H1 (cell line): ENCODE measurements around the gene HDC. TPM values are rescaled to one million over a fixed set of nuclear protein-coding genes. Genes with fewer than 3 reads are reported as not detected.

Experiments used
- CTCF ChIA-PET: fragments of 300-600 bp; sonication (Branson Sonifier 250); formaldehyde crosslinking; loops from one replicate; lab custom pipeline; 2021; ENCODE audit not compliant: partially characterized antibody; lab: Charles Lee
- POLR2A ChIA-PET: fragments of 300-600 bp; sonication (Branson Sonifier 250); formaldehyde crosslinking; loops from one replicate; lab custom pipeline; 2021; ENCODE audit warnings: inconsistent platforms; ENCODE audit not compliant: partially characterized antibody; lab: Charles Lee
- DNase-seq, 2 experiments: peaks; one replicate each; pipeline versions ENCODE4 v3.0.0 to v3.0.0-alpha.2; 2010 to 2022; ENCODE audit warnings: low spot score in 2 of 2, low read depth in 1 of 2, mixed read lengths in 1 of 2
- FAIRE-seq: peaks from 2 replicates; lab custom pipeline; 2011; peaks lifted over from hg19 to GRCh38; lab: Jason Lieb, UNC
- H2AFZ ChIP-seq: 2 replicates; pipeline ENCODE4 v1.8.1; 2012; ENCODE audit warnings: low read length, inconsistent platforms
- H2AK5ac ChIP-seq: 2 replicates; pipeline ENCODE4 v1.6.1; 2013; ENCODE audit warnings: low read depth, low read length
- H2BK120ac ChIP-seq: replicated peaks from 2 replicates; pipeline ENCODE3; 2013; ENCODE audit warnings: low read depth, low read length, inconsistent platforms
- H2BK12ac ChIP-seq: 2 replicates; pipeline ENCODE4 v1.6.1; 2013; ENCODE audit warnings: low read depth, low read length
- H2BK15ac ChIP-seq: 2 replicates; pipeline ENCODE4 v1.6.1; 2013; ENCODE audit warnings: low read length
- H2BK20ac ChIP-seq: 2 replicates; pipeline ENCODE4 v1.6.1; 2013; ENCODE audit warnings: low read length
- H2BK5ac ChIP-seq: 2 replicates; pipeline ENCODE4 v1.6.1; 2013; ENCODE audit warnings: low read depth, low read length
- H3K14ac ChIP-seq: 2 replicates; pipeline ENCODE4 v1.6.1; 2013; ENCODE audit warnings: inconsistent platforms; ENCODE audit not compliant: insufficient read length
- H3K18ac ChIP-seq: 2 replicates; pipeline ENCODE4 v1.6.1; 2013; ENCODE audit warnings: low read length; ENCODE audit errors: extremely low read depth
- H3K23ac ChIP-seq: 2 replicates; pipeline ENCODE4 v1.6.1; 2013; ENCODE audit warnings: inconsistent platforms; ENCODE audit not compliant: insufficient read length
- H3K23me2 ChIP-seq: 2 replicates; pipeline ENCODE4 v1.6.1; 2013; ENCODE audit warnings: low read depth, low read length
- H3K27ac ChIP-seq: 2 replicates; pipeline ENCODE4 v1.6.1; 2011; ENCODE audit warnings: low read depth, low read length, inconsistent platforms
- H3K27me3 ChIP-seq, 4 experiments: replicated peaks in 1 of 4; 1 replicate in 1 of 4; 2 replicates in 3 of 4; pipeline versions ENCODE4 v1.6.1 to v1.8.1; 2011 to 2013; ENCODE audit warnings: low read length in 3 of 4, mild to moderate bottlenecking in 3 of 4, inconsistent platforms in 2 of 4, mixed read lengths in 2 of 4, moderate library complexity in 1 of 4; ENCODE audit not compliant: control insufficient read depth in 3 of 4, insufficient read depth in 3 of 4; ENCODE audit errors: extremely low read depth in 1 of 4
- H3K36me3 ChIP-seq, 4 experiments: 2 replicates each; pipeline versions ENCODE4 v1.6.1 to v1.8.1; 2011 to 2013; ENCODE audit warnings: mild to moderate bottlenecking in 4 of 4, low read length in 3 of 4, moderate library complexity in 2 of 4, control low read depth in 1 of 4, inconsistent platforms in 1 of 4; ENCODE audit not compliant: insufficient read depth in 4 of 4, control insufficient read depth in 2 of 4
- H3K4ac ChIP-seq: replicated peaks from 2 replicates; pipeline ENCODE3; 2013; ENCODE audit warnings: low read length, low read depth, mixed read lengths, inconsistent platforms; ENCODE audit not compliant: insufficient read length
- H3K4me1 ChIP-seq, 4 experiments: replicated peaks in 1 of 4; 1 replicate in 1 of 4; 2 replicates in 3 of 4; pipeline versions ENCODE4 v1.6.1 to v1.8.1; 2011 to 2013; ENCODE audit warnings: low read length in 3 of 4, inconsistent platforms in 2 of 4, mixed read lengths in 1 of 4; ENCODE audit not compliant: insufficient read depth in 4 of 4, control insufficient read depth in 3 of 4
- H3K4me2 ChIP-seq, 2 experiments: 2 replicates each; pipeline versions ENCODE4 v1.6.1 to v1.8.1; 2011 to 2013; ENCODE audit warnings: low read depth in 2 of 2, low read length in 2 of 2, control low read depth in 1 of 2, inconsistent platforms in 1 of 2, mild to moderate bottlenecking in 1 of 2; ENCODE audit not compliant: insufficient read depth in 1 of 2
- H3K4me3 ChIP-seq, 4 experiments: fragments of 200-600, 300-600 bp in 1 of 4; sonication (generic), shearing (Covaris generic), sonication (Bioruptor Twin) in 1 of 4; 2 replicates each; pipeline versions ENCODE4 v1.5.1 to v1.8.1; 2011 to 2016; ENCODE audit warnings: low read length in 4 of 4, low read depth in 3 of 4, control low read depth in 2 of 4, inconsistent platforms in 2 of 4, mild to moderate bottlenecking in 2 of 4, mixed read lengths in 1 of 4, moderate library complexity in 1 of 4; ENCODE audit not compliant: insufficient read depth in 2 of 4; ENCODE audit errors: extremely low read depth in 1 of 4
- H3K56ac ChIP-seq: replicated peaks from 2 replicates; pipeline ENCODE3; 2013; ENCODE audit warnings: low read depth, mild to moderate bottlenecking, mixed read lengths, low read length, inconsistent platforms; ENCODE audit not compliant: insufficient read length
- H3K79me1 ChIP-seq: 2 replicates; pipeline ENCODE4 v1.6.1; 2013; ENCODE audit warnings: low read depth, low read length, control low read depth
- H3K79me2 ChIP-seq, 2 experiments: 2 replicates each; pipeline versions ENCODE4 v1.6.1 to v1.8.1; 2012 to 2013; ENCODE audit warnings: low read length in 2 of 2, mild to moderate bottlenecking in 2 of 2, inconsistent platforms in 1 of 2; ENCODE audit not compliant: insufficient read depth in 2 of 2, control insufficient read depth in 1 of 2
- H3K9ac ChIP-seq, 4 experiments: replicated peaks in 1 of 4; 1 replicate in 1 of 4; 2 replicates in 3 of 4; pipeline versions ENCODE4 v1.6.1 to v1.8.1; 2011 to 2013; ENCODE audit warnings: low read depth in 3 of 4, low read length in 3 of 4, control low read depth in 2 of 4, mild to moderate bottlenecking in 2 of 4, moderate library complexity in 2 of 4, inconsistent platforms in 1 of 4; ENCODE audit errors: extremely low read depth in 1 of 4
- H3K9me3 ChIP-seq, 2 experiments: 2 replicates each; pipeline versions ENCODE4 v1.6.1 to v1.8.1; 2012 to 2013; ENCODE audit warnings: mild to moderate bottlenecking in 2 of 2, moderate library complexity in 2 of 2, control low read depth in 1 of 2, inconsistent platforms in 1 of 2, low read depth in 1 of 2, low read length in 1 of 2, mixed read lengths in 1 of 2; ENCODE audit not compliant: insufficient read depth in 2 of 2
- H4K20me1 ChIP-seq, 2 experiments: replicated peaks in 1 of 2; 2 replicates each; pipeline versions ENCODE3 to v1.8.1; 2011 to 2013; ENCODE audit warnings: inconsistent platforms in 2 of 2, low read length in 2 of 2, mild to moderate bottlenecking in 1 of 2; ENCODE audit not compliant: insufficient read depth in 2 of 2, control insufficient read depth in 1 of 2
- H4K5ac ChIP-seq: 2 replicates; pipeline ENCODE4 v1.6.1; 2013; ENCODE audit warnings: low read length, low read depth, mixed read lengths, inconsistent platforms; ENCODE audit not compliant: insufficient read length
- H4K8ac ChIP-seq: 2 replicates; pipeline ENCODE4 v1.8.0; 2013; ENCODE audit warnings: mild to moderate bottlenecking, moderate library complexity, low read length, inconsistent platforms; ENCODE audit not compliant: insufficient read depth; ENCODE audit errors: extremely low read depth
- H4K91ac ChIP-seq: replicated peaks from 2 replicates; pipeline ENCODE3; 2013; ENCODE audit warnings: low read length, mixed read lengths, inconsistent platforms; ENCODE audit not compliant: insufficient read length
- BCL11A ChIP-seq, 2 experiments: IDR thresholded peaks; one replicate each; pipeline ENCODE4 v1.6.1; 2011; ENCODE audit warnings: low read depth in 2 of 2, low read length in 2 of 2, mild to moderate bottlenecking in 2 of 2
- CTBP2 ChIP-seq: IDR thresholded peaks from 2 replicates; pipeline ENCODE4 v1.7.0; 2011; ENCODE audit warnings: borderline replicate concordance, mild to moderate bottlenecking, moderate library complexity, mixed read lengths, low read length; ENCODE audit not compliant: insufficient read depth, insufficient read length
- NANOG ChIP-seq: IDR thresholded peaks from 2 replicates; pipeline ENCODE4 v1.6.1; 2011; ENCODE audit warnings: low read length, low read depth, mild to moderate bottlenecking, inconsistent platforms; ENCODE audit not compliant: insufficient read depth, poor library complexity, severe bottlenecking
- RNF2 ChIP-seq: fragments of 200-900, 300-1000 bp; sonication (generic); IDR thresholded peaks from 2 replicates; pipeline ENCODE4 v1.7.1; 2016; ENCODE audit warnings: borderline replicate concordance, low read depth, mild to moderate bottlenecking, antibody characterized with exemption, low read length; ENCODE audit not compliant: poor library complexity, severe bottlenecking; ENCODE audit errors: missing control alignments
- SIX5 ChIP-seq: IDR thresholded peaks from 2 replicates; pipeline ENCODE4 v1.6.1; 2011; ENCODE audit warnings: mild to moderate bottlenecking, low read depth, low read length
- SRF ChIP-seq: IDR thresholded peaks from 2 replicates; pipeline ENCODE4 v1.6.1; 2011; ENCODE audit warnings: mild to moderate bottlenecking, low read depth, low read length, moderate library complexity
- TEAD4 ChIP-seq: IDR thresholded peaks from 2 replicates; pipeline ENCODE4 v1.6.1; 2012; ENCODE audit warnings: low read depth, low read length, inconsistent platforms, mixed read lengths
- WGBS, 2 experiments: shearing (Covaris generic) in 1 of 2; methylation state at CpG; one replicate each; pipeline versions ENCODE4 v1.1.6 to v1.1.7; 2013 to 2015; ENCODE audit warnings: low lambda C conversion rate in 2 of 2, mixed read lengths in 2 of 2, inconsistent platforms in 1 of 2, low coverage in 1 of 2, missing lambda C conversion rate in 1 of 2; ENCODE audit not compliant: insufficient replicate concordance in 2 of 2, insufficient coverage in 1 of 2, insufficient read length in 1 of 2; ENCODE audit errors: extremely low coverage in 1 of 2, missing lambda C conversion rate in 1 of 2; 5-methylcytosine and 5-hydroxymethylcytosine counted together
- polyA plus RNA-seq, 7 experiments: library from polyadenylated mRNA; depleted of rRNA in 3 of 7; stranded (reverse) in 5 of 7; unstranded in 2 of 7; fragments of >200 nt in 5 of 7; fragments of 200-250 nt in 2 of 7; gene quantifications; 1 replicate in 5 of 7; 2 replicates in 1 of 7; 4 replicates in 1 of 7; pipeline versions ENCODE4 v1.2.1 to v1.2.3, GENCODE V29; 2011 to 2013; ENCODE audit warnings: missing spikeins in 2 of 7, mixed read lengths in 2 of 7
- total RNA-seq: library from RNA; stranded (reverse); fragmentation: NEBNext Ultra II Directional; extraction: Animal tissue kit (Norgen Biotek cat#: 25700); gene quantifications from 2 replicates; pipeline ENCODE4 v1.2.1, GENCODE V29; 2021
- TF ChIP-seq, protein P1 (sequence below): IDR thresholded peaks from 2 replicates; pipeline ENCODE4 v1.6.1; 2012; ENCODE audit warnings: low read length, inconsistent platforms
- TF ChIP-seq, protein P2 (sequence below): IDR thresholded peaks from 2 replicates; pipeline ENCODE4 v1.6.1; 2011; ENCODE audit warnings: low read depth, mild to moderate bottlenecking, low read length; ENCODE audit not compliant: insufficient read depth

Gene HDC
- total and polyA plus RNA-seq, 2 of the 8 experiments (the other 6 are each of a cell fraction or from before 2014, with no cell fraction given) = 0.20 to 0.22 TPM

DNA sequence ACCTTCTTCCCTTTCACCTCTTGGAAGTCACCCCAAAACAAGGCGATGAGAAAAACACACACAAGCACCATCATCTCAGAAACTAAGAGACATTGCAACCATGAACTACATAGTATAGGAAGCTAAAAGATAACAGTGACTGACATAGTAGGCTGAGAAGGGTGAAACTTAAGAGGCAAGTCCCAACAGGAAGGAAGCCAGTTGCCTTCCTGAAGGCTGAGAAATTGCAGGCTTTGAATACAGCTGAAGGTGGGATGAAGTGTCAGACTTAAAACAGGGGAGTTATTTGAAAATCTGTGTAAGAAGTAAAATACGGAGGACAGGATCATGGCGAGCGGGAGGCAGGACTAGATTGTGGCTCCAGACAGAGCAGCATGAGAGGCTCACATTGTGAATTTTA, 55.7 kb downstream of the HDC start:
- no peak overlapping the region for H3K18ac ChIP-seq
- H2BK12ac ChIP-seq = no peak overlapping the region
- H4K91ac ChIP-seq = no peak overlapping the region
- H3K79me1 ChIP-seq = no peaks in the 10 kb centered on the region
- H3K56ac ChIP-seq = no peak overlapping the region
- 90% methylated on average over 4 of the region's 4 CpGs; no CpG with 5 or more reads in 1 of the 2 experiments for WGBS, 2 experiments
- CTCF ChIA-PET = interaction anchor here (0.8 to 2.1 kb wide), 4 partner anchors 26 to 64 kb away, joined by 4 to 6 read pairs (median 4); partner anchors contain the start of gene SLC27A2
- POLR2A ChIA-PET = no interaction called here
- no peaks in the 10 kb centered on the region for H3K79me2 ChIP-seq
- no peak overlapping the region for H4K5ac ChIP-seq
- no peaks in the 10 kb centered on the region; a peak in 1 of 4 replicates for H3K9me3 ChIP-seq
- H2BK5ac ChIP-seq = no peak overlapping the region
- no peak overlapping the region for H2BK120ac ChIP-seq
- FAIRE-seq = no peak
- H3K14ac ChIP-seq = no peak overlapping the region
- no peak overlapping the region for H2BK15ac ChIP-seq
- 0 out of 7 replicates have a peak, but pooled peaks cover 0 to 2% (median 0%) of the 10 kb centered on the region in 4 experiments for H3K4me1 ChIP-seq
- no peak overlapping the region for H3K23ac ChIP-seq
- no peak overlapping the region for H2AK5ac ChIP-seq
- no peak overlapping the region for H3K9ac ChIP-seq
- H3K27ac ChIP-seq = no peak overlapping the region
- H4K8ac ChIP-seq = no peak overlapping the region
- no peak for DNase-seq
- no peak overlapping the region for H2AFZ ChIP-seq
- no peak overlapping the region for H3K4me2 ChIP-seq
- H3K23me2 ChIP-seq = no peaks in the 10 kb centered on the region
- H3K27me3 ChIP-seq = no peaks in the 10 kb centered on the region
- H2BK20ac ChIP-seq = no peak overlapping the region
- peaks cover 0 to 7% (median 0%) of the 10 kb centered on the region in 4 experiments; a peak in 1 of 8 replicates for H3K36me3 ChIP-seq
- H3K4me3 ChIP-seq = no peak overlapping the region
- H4K20me1 ChIP-seq = no peaks in the 10 kb centered on the region
- H3K4ac ChIP-seq = no peak overlapping the region
- TF ChIP-seq CTBP2 (no peak), SIX5 (no peak), RNF2 (no peak), BCL11A (IDR thresholded peaks at IDR 0.05; ENCODE audit: low read depth in 2 of 2, low read length in 2 of 2) (no peak), NANOG (no peak), TEAD4 (no peak), SRF (no peak)
- TF ChIP-seq, protein P1, sequence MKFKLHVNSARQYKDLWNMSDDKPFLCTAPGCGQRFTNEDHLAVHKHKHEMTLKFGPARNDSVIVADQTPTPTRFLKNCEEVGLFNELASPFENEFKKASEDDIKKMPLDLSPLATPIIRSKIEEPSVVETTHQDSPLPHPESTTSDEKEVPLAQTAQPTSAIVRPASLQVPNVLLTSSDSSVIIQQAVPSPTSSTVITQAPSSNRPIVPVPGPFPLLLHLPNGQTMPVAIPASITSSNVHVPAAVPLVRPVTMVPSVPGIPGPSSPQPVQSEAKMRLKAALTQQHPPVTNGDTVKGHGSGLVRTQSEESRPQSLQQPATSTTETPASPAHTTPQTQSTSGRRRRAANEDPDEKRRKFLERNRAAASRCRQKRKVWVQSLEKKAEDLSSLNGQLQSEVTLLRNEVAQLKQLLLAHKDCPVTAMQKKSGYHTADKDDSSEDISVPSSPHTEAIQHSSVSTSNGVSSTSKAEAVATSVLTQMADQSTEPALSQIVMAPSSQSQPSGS = no peak
- TF ChIP-seq, protein P2, sequence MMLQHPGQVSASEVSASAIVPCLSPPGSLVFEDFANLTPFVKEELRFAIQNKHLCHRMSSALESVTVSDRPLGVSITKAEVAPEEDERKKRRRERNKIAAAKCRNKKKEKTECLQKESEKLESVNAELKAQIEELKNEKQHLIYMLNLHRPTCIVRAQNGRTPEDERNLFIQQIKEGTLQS = no peak
